ENCODE data around the gene NLRC5.
"Not testable (repeated sequence)": the region's sequence is repeated elsewhere in the genome, so short reads cannot be mapped to it uniquely, and the experiment has no call there.

Gene NLRC5

DNA sequence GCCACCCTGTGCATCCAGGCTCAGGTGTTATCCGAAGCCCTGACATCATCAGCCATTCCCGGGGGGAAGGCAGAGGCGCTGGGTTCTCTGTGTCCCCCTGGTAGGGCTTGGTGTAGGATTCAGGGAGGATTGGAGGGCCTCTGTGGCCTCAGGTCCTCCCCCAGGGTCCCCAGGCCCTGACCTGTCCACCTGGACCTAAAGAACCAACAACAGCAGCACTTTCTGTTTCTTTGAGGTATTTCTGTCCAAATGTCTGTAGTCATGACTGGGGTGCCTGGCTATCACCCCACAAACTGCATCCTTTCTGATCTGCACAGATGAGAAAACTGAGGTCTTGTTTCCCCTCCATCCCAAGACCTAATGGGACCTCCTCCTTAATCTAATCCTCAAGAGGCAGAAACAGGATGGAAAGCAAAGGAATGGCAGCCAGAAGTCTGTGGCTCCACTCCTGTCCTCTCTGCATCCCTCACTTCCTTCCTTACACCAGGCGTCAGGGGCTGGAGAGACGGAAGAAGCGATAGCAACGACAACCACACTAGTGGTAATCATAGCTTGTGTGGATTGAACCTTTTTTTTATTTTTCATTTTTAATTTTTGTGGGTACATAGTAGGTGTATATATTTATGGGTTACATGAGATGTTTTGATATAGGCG lies 11.8 kb downstream of the NLRC5 start:
- no peak for DNase-seq (ENCODE audit: low spot score)

- DNase-seq (ENCODE audit: low spot score) = no peak
These were observed 14.4 kb downstream of the NLRC5 start for GRCh38 chr16:57003439-57004386.

- no peak for DNase-seq (ENCODE audit: low spot score)
These were observed 15.3 kb downstream of the NLRC5 start for GRCh38 chr16:57004387-57005250.

- not testable (repeated sequence) for DNase-seq (ENCODE audit: low spot score)
These were observed 16.2 kb downstream of the NLRC5 start for GRCh38 chr16:57005597-57005996.

DNA sequence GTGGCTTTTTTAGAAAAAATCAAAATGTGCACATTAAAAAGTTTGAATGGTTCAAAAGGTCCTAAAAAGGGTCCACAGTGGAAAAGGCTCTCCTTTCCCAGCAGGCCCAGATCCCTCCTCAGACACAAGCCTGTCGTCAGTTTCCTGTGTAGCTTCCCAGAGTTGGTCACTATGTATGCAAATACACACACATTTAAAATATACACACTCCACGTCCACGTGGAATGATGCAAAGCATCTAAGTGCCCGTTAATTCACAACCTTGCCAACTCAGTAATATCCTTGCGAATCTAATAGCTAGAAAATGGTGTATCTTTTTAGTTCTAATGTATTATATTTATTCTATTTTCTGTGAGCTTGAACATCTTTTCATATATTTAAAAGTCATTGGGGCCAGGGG lies 17.7 kb downstream of the NLRC5 start:
- DNase-seq (ENCODE audit: low spot score) = no peak

GRCh38 chr16:57007530-57007929 lies 18.2 kb downstream of the NLRC5 start:
- no peak for DNase-seq (ENCODE audit: low spot score)

DNA sequence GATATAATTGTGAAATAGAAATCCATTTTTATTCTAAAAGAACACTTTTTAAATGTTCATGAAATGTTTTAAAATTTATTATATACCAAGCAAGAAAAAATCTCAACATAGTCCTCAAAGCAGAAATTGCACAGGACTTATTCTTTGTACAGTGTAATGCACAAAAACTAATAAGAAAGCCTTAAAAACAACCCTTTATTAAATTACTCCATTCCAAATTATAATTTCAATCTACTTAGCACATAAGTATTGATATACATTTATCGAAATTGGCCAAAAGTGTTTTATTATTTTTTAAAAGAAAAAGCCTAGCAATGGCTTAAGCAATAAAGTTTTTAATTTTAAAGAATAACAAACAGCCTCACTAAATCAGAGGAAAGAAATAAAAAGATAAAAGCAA lies 19.1 kb downstream of the NLRC5 start:
- DNase-seq (ENCODE audit: low spot score) = no peak

DNA sequence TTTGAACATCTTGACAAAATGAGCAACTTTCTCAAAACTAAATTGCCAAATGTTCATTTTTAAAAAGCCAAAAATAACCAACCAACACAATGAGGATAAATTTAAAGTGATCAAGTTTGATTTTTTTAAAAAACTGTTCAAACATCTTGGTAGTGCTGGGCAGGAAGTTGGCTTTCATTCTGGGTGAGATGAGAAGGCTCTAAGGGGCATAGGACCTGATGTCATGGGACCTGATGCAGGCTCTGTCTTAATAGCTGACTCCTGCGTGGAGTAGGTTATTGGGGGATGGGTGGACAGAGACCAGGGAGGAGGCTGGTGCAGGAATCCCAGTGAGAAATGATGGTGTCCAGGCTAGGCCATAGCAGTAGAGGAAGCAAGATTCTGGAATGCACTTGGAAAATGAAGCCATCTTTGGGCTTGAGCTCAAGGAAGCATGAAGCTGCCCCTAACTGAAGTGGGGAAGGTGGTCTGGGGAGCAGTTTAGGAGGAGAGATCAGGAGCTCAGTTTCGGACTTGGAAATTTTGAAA lies 20.4 kb downstream of the NLRC5 start:
- no peak for DNase-seq (ENCODE audit: low spot score)

- no peak for DNase-seq (ENCODE audit: low spot score)
These were observed 23.0 kb downstream of the NLRC5 start for GRCh38 chr16:57012353-57012752.

DNA sequence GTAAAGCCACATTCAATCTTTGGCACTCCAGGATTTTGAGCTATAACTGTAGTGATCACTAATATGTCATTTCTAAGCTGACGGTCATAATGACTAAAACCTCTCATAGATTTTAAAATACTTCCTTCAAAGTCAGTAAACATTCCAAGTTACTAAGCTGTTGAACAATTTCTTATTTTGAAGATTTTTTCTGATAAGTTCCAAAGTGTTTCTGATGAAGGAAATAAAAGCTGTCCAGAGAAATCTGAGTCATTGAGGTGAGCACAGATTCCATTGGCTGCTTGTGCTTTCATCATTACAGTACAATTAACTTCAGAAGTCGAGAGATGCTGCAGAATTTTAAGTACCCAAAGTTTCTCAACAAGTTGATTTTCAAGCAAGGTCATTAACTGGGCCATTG lies 23.9 kb downstream of the NLRC5 start:
- DNase-seq (ENCODE audit: low spot score) = peak; percentile 46

DNA sequence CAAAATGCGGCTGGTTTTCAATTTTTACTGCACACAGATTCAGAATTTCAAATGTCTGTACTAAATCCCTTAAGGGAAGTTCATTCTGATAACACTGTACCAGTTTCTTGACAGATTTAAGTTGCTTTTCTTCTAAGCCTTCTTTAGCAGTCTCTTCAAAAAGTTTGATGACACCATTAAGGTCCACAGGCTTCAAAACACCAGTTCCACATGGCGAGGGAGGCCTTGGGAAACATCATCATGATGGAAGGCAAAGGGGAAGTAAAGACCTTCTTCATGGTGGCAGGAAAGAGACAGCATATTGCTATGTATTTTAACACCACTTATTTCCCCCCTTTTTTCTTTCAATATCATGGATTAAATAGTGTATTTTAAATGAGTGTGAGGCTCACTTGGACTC lies 24.5 kb downstream of the NLRC5 start:
- DNase-seq (ENCODE audit: low spot score) = no peak

DNA sequence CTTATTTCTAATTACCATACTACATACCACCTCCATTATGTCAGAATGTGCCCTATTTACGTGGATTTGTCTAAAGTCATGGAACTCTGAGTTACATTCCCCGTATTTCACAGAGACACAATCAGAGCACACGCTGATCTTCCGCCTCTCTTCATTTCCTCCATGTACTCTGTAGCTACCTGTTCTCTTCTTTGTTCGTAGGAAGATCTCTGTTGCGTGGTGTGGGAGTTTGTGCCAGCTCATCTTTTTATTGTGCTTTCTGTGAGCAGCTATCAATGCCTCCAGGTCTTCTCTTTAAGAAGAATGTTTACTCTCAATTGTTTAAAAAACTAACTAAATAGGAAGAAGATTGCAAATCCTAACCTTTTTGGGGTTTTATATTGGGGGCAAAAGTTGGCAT lies 26.9 kb downstream of the NLRC5 start:
- DNase-seq (ENCODE audit: low spot score) = no peak

GRCh38 chr16:57016831-57017230 lies 27.5 kb downstream of the NLRC5 start:
- DNase-seq (ENCODE audit: low spot score) = no peak

GRCh38 chr16:57017251-57017650 lies 27.9 kb downstream of the NLRC5 start:
- no peak for DNase-seq (ENCODE audit: low spot score)

DNA sequence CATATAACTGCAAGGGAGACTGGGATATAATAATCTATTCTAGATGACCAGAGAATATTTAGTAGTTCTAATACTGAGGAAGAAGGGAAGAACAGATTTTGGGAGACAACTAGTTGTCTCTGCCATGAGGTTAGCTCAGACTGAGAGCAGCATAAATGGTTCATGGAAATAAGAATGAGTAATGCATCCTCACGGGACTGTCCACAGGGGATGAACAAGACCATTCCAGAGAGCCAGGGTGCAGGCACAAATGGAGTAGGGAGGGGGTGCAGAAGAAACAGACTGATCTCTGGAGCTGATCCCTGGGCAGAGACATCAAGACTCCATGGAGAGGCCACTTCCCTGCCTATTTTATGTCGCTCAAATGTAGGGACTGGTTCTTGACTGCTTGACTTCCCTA lies 30.4 kb downstream of the NLRC5 start:
- DNase-seq (ENCODE audit: low spot score) = peak; percentile 8

- no peak for DNase-seq (ENCODE audit: low spot score)
These were observed 31.3 kb downstream of the NLRC5 start for GRCh38 chr16:57020651-57021050.

DNA sequence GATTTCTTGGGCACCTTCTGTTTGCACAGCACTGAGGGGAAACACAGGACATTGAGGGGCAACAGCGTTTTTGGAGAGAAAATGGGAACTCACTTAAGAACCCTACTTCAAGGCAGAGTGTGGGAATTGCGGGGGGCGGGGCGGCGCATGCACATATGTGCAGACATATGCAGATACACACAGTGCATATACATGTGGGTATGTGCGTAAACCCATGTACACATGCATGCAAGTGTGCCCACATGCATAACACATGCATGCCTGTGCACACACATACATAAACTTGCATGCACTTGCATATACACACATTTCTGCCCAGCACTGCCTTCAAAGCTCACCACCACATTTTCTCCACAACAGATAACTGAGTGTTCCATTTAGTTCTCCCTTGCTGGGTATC lies 32.4 kb downstream of the NLRC5 start:
- DNase-seq (ENCODE audit: low spot score) = no peak

- DNase-seq (ENCODE audit: low spot score) = no peak
These were observed 33.1 kb downstream of the NLRC5 start for GRCh38 chr16:57022445-57022844.

- no peak for DNase-seq (ENCODE audit: low spot score)
These were observed 34.3 kb downstream of the NLRC5 start for GRCh38 chr16:57023541-57024249.

DNA sequence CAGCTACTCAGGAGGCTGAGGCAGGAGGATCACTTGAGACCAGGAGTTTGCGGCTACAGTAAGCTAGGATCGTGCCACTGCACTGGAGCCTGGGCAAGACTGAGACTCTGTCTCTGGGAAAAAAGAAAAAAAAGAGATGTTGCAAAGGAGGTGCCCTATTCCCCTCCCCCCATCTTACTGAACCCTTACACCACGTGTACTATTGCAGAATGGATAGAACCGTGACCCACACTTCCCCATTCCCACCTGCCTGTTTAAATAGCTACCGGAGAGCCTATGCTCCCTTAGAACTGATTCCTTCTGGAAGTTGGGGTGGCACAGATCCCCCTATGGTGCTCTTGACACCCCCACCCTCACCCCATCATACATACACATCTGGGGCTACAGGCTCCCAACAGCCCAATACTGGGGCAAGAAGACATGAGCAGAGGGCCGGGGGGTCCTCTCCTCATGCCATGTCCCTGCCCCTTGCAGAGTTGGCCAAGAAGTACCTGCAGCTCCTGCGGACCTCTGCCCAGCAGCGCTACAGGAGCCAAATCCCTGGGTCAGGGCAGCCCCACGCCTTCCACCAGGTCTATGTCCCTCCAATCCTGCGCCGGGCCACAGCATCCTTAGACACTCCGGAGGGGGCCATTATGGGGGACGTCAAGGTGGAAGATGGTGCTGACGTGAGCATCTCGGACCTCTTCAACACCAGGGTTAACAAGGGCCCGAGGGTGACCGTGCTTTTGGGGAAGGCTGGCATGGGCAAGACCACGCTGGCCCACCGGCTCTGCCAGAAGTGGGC lies 35.7 kb downstream of the NLRC5 start:
- DNase-seq (ENCODE audit: low spot score) = no peak
